ENCODE data around the gene CABCOCO1.

DNA sequence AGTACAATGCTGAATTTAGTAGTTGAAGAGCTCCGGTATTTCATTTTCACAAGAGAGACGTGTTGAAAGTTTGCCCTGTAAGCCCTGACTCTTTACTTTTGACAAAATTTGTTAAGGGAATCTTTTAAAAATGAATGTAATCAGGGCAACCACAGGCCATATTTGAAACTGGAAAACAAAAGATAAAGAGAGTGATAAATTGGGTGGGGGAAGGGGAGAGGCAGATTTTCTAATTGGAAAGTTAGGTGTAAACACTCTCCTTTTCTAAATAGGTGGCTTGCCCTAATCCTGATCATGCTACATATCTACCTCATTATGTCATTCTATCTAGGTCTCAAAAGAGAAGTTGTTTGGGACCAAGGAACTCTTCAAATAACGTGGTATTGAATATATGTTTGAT, 90.7 kb downstream of the CABCOCO1 start:
- TF ChIP-seq, protein P1, sequence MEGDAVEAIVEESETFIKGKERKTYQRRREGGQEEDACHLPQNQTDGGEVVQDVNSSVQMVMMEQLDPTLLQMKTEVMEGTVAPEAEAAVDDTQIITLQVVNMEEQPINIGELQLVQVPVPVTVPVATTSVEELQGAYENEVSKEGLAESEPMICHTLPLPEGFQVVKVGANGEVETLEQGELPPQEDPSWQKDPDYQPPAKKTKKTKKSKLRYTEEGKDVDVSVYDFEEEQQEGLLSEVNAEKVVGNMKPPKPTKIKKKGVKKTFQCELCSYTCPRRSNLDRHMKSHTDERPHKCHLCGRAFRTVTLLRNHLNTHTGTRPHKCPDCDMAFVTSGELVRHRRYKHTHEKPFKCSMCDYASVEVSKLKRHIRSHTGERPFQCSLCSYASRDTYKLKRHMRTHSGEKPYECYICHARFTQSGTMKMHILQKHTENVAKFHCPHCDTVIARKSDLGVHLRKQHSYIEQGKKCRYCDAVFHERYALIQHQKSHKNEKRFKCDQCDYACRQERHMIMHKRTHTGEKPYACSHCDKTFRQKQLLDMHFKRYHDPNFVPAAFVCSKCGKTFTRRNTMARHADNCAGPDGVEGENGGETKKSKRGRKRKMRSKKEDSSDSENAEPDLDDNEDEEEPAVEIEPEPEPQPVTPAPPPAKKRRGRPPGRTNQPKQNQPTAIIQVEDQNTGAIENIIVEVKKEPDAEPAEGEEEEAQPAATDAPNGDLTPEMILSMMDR (IDR thresholded peaks at IDR 0.05) = no peak
- TF ChIP-seq POLR2A (IDR thresholded peaks at IDR 0.05) = no peak

All from gastroesophageal sphincter (tissue), 3 donors.